GM12801 (cell line): ENCODE data around the gene LARP4B.

Experiments used
- CTCF ChIP-seq: IDR thresholded peaks from one replicate; pipeline ENCODE4 v1.5.1; 2011; ENCODE audit warnings: control low read depth; ENCODE audit not compliant: insufficient read length; ENCODE audit errors: extremely low read depth

The LARP4B gene

DNA sequence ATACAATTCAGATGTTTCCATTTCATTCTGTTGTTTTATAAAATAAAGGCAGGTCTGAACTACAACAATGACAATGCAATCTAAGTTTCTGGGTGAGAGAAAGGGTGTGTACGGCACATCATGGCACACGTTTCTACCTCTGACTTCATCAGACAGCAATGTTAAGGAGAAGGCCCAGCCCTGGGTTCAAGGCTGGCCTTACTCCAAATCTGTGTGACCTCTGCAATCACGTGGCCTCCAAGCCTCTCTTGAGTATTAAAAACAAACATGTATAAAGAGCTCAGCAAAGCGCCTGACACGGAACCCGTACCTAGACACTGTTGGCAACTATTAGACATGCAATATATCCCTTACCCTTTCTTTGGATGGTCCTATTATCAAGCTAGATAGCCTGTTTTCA is 114.1 kb downstream of the LARP4B start:
- TF ChIP-seq CTCF: no peak

- no peak for TF ChIP-seq CTCF
These were observed 114.5 kb downstream of the LARP4B start for GRCh38 chr10:816958-817357.

GRCh38 chr10:816091-816477 is 115.4 kb downstream of the LARP4B start:
- TF ChIP-seq CTCF: no peak

DNA sequence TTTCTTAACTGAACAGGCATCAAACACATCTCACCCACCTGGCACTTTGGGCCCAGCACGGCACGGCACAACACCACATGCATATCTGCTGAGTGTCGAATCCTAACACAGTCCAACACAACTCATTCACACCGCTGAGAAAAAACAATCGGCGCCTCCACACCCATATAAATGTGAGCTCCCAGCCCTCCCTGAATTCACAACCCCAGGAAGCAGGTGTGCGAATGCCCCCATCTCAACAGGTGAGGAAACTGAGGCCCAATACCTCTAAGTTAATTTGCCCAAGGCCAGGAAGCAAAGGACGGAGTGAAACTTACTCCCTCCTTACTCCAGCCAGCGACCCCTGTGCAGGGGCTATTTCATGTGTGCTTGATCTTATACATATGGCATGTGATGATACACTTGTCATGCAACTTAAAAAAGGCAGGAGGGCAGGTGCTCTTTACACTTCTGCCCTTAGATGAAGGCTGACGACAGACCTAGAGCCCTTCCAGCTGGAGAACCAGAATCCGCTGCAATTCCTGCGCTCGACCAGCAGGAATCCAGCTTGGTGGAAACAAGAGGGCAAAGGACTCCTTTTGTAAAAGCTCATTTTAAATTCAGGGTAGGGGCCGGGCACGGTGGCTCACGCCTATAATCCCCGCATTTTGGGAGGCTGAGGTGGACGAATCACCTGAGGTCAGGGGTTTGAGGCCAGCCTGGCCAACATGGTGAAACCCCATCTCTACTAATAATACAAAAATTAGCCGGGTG is 116.0 kb downstream of the LARP4B start:
- TF ChIP-seq CTCF: no peak

GRCh38 chr10:814536-815302 is 116.8 kb downstream of the LARP4B start:
- TF ChIP-seq CTCF: no peak

- TF ChIP-seq CTCF: no peak
These were observed 118.2 kb downstream of the LARP4B start for GRCh38 chr10:813286-813685.

DNA sequence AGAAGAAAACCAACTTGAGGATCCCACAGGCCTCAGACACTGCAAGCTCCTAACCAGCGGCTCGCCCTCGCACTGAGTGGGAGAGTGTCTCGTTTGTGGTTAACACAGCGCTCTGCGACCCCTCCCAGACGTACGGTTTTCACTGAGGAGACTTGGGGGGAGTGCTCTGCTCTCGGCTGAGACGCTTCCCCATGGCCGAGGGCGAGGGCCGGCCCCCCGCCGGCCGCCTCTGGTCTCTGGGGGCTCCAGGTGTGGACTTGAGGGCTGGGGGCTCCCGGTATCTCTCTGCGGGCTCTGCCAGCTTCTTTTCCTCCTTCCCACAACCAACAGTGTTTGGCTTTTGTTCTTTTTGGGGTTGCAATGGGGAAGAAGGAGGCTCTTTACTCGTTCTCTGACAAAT is 118.7 kb downstream of the LARP4B start:
- TF ChIP-seq CTCF: no peak
